Activated naive CD8-positive, alpha-beta T cell treated with anti-CD3 and anti-CD28 coated beads, Interleukin-2, amount 50 U/mL, for 24 hours (primary cell): ENCODE measurements around the gene DENND1C.
A peak's percentile ranks its signal among the peaks of the same experiment; 100 is the strongest.

Source experiments
- ATAC-seq: fragments of 150-1000 bp; cut with Tn5 transposase; one replicate; pipeline ENCODE4 v1.10.0; 2021
- DNase-seq: peaks from one replicate; pipeline ENCODE4 v3.0.0; 2021
- H3K27ac Mint-ChIP-seq: one replicate; pipeline ENCODE4 v1.8.0; 2021; ENCODE audit warnings: mild to moderate bottlenecking, mixed read lengths
- H3K27me3 Mint-ChIP-seq: one replicate; pipeline ENCODE4 v1.8.0; 2021; ENCODE audit warnings: mixed read lengths
- H3K36me3 Mint-ChIP-seq: one replicate; pipeline ENCODE4 v1.8.0; 2021; ENCODE audit warnings: low read depth, mixed read lengths
- H3K4me1 Mint-ChIP-seq: one replicate; pipeline ENCODE4 v1.8.0; 2021; ENCODE audit warnings: mixed read lengths
- H3K4me3 Mint-ChIP-seq: one replicate; pipeline ENCODE4 v1.8.0; 2021; ENCODE audit warnings: mild to moderate bottlenecking, moderate library complexity, mixed read lengths
- H3K9me3 Mint-ChIP-seq: one replicate; pipeline ENCODE4 v1.8.0; 2021; ENCODE audit warnings: mixed read lengths

DENND1C gene

DNA sequence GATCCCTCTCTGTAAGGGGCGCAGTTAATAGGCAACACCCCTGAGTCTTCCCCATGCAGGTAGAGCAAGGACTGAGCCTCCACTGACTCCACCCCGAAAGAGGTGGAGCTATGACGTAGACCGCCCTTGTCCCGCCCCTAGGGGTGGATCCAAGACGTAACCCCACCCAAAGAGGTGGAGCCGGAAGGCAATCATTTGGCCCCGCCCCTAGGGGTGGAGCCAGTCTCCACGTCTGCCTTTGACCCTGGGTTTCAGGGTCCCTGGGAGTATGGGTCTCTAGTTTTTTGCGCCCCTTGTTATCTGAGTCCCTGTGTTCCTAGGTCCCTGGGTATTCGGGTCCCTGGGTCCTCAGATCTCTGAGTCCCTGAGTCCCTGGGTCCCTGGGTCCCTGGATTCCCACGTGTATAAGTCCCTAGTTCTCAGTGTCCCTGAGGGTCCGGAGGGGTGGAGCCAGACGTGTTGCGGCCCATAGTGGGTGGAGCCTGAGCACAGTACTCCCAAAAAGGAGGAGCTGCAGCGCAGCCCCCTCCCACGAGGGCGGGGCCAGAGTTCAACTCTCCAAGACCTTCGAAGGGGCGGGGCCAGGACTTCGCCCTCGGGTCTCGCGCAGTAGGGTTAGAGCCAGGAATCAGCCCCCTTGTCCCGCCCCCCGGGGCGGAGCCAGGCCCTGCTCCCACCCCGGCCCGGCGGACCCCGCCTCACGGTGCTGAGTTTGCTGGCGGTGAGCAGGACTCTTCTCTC lies 5.3 kb downstream of the DENND1C start:
- Mint-ChIP-seq H3K36me3 (peaks cover 14% of the 10 kb centered on the region), H3K27me3 (no peaks in the 10 kb centered on the region)

DNA sequence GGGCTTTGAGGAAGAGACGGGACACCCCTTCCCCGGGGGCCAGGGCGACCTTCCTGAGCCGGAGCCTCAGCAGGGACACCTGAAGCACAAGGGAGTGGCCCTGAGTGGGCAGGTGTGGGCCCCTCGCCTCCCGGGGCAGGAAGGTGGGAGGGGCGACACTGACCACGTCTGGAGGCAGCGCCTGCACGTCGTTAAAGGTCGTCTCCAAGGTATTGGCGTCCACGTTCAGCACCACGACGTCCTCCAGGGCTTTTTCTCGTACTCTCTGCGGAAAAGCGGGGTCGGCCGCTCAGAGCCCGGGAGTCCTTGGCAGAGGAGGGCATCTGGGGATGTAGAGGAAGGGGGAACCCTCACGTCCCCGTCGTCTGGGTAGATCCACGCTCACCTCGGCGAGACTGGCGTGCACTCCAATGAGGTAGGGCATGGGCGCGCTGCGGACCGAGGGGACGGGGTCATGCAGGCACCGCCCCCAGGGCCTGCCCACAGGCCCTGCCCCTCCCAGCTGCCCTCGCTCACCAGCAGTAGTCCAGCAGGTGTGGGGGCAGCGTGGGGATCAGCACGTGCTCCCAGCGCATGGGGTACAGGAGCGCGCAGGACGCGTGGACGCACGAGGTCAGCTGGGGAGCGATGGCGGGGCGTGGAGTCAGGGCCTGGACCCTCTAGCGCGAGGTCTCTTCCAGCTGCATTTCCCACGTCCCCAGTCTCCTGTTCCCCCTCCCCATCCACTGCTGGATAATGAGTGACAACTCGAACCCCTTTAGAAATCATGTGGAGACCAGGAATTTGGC lies 6.1 kb downstream of the DENND1C start:
- Mint-ChIP-seq H3K4me1 (peaks cover 6% of the 10 kb centered on the region), H3K27ac (no peak overlapping the region), H3K4me3 (no peak overlapping the region), H3K9me3 (no peaks in the 10 kb centered on the region), H3K27me3 (no peaks in the 10 kb centered on the region), H3K36me3 (peaks cover 17% of the 10 kb centered on the region)
- no peak for ATAC-seq
- DNase-seq = no peak

More for the DNA sequence above, 5.3 kb downstream of the DENND1C start:
- H3K27ac Mint-ChIP-seq = no peak overlapping the region
- H3K9me3 Mint-ChIP-seq = no peaks in the 10 kb centered on the region
- H3K4me3 Mint-ChIP-seq = no peak overlapping the region
- peak; percentile 66 for ATAC-seq
- DNase-seq = peak; percentile 72
- H3K4me1 Mint-ChIP-seq = peaks cover 10% of the 10 kb centered on the region

DNA sequence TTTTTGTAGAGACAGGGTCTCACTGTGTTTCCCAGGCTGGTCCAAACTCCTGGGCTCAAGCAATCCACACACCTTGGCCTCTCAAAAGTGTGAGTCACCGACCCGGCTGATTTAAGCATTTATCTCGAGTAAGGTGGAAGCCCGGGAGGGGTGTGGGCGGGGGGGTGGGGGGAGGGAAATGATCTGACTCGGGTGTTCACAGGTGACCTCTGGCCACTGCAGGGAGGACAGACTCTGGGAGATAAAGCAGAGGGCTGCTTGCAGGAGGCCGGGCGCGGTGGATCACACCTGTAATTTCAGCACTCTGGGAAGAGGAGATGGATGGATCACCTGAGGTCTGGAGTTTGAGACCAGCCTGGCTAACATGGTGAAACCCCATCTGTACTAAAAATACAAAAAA lies 7.9 kb downstream of the DENND1C start:
- H3K4me1 Mint-ChIP-seq = no peaks in the 10 kb centered on the region
- H3K36me3 Mint-ChIP-seq = peaks cover 21% of the 10 kb centered on the region
- H3K4me3 Mint-ChIP-seq = no peak overlapping the region
- no peaks in the 10 kb centered on the region for H3K9me3 Mint-ChIP-seq
- H3K27ac Mint-ChIP-seq = no peak overlapping the region
- no peak for ATAC-seq
- DNase-seq = no peak
- H3K27me3 Mint-ChIP-seq = no peaks in the 10 kb centered on the region

DNA sequence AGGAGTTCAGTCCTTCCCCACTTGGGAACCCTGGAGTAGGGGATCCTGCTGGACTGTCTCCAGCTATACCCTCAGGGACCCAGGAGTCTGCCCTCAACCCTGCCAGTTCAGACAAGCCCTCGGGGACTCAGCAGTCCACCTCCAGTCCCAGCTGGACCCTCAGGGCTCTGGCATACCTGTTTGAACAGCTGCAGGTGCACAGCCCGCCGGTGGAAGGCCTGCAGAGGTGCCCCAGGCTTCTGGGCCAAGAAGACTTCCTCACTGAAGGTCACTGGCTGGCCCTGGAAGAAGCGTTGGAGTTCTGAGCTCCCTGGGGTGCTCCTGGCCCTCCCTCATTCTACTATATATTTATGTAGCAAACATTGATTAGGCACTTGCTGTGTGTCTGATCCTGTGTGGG lies 8.9 kb downstream of the DENND1C start:
- H3K36me3 Mint-ChIP-seq = peaks cover 24% of the 10 kb centered on the region
- ATAC-seq = no peak
- DNase-seq = no peak
- H3K4me3 Mint-ChIP-seq = no peak overlapping the region
- no peak overlapping the region for H3K27ac Mint-ChIP-seq
- no peaks in the 10 kb centered on the region for H3K27me3 Mint-ChIP-seq
- H3K9me3 Mint-ChIP-seq = no peaks in the 10 kb centered on the region
- H3K4me1 Mint-ChIP-seq = no peaks in the 10 kb centered on the region

DNA sequence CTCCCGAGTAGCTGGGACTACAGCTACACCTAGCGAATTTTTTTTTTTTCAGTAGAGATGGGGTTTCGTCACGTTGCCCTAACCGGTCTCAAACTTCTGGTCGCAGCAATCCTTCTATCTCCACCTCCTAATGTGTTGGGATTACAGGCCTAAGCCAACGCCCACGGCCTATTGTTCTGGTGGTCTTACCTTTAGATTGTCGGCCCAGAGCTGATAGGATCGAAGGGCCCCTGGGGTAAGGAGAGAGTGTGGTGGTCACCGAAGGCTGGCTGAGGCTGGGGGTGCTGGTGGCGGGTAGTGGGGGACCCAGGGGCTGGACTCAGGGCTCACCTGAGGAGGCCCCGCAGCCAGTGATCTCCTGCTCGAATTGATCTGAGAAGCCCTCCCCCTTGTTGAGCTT lies 10.5 kb downstream of the DENND1C start:
- no peaks in the 10 kb centered on the region for H3K27me3 Mint-ChIP-seq
- H3K27ac Mint-ChIP-seq = no peak overlapping the region
- no peak for ATAC-seq
- no peaks in the 10 kb centered on the region for H3K9me3 Mint-ChIP-seq
- DNase-seq = no peak
- peaks cover 24% of the 10 kb centered on the region for H3K36me3 Mint-ChIP-seq
- H3K4me3 Mint-ChIP-seq = no peak overlapping the region
- no peaks in the 10 kb centered on the region for H3K4me1 Mint-ChIP-seq

DNA sequence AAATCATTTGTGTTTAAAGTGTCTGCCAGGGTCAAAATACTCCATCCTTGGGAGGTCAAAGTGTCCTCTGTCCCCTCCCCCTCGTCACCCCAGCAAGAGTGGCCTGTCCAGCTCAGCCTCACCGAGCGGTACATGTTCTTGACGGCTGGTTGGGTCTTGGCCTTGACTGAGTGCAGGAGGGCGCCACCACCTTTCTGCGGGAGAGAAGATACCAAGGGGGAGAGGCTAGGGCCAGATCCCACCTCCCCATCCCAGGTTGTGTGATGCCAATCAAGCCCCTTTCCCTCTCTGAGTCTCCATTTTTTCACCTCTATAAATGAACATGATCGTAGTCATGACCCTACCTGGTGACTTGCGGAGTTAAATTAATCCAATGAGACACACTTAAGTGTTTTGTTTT lies 11.4 kb downstream of the DENND1C start:
- DNase-seq = no peak
- no peaks in the 10 kb centered on the region for H3K9me3 Mint-ChIP-seq
- ATAC-seq = no peak
- H3K4me1 Mint-ChIP-seq = no peaks in the 10 kb centered on the region
- H3K27me3 Mint-ChIP-seq = no peaks in the 10 kb centered on the region
- H3K4me3 Mint-ChIP-seq = no peak overlapping the region
- H3K27ac Mint-ChIP-seq = no peak overlapping the region
- peaks cover 21% of the 10 kb centered on the region for H3K36me3 Mint-ChIP-seq

DNA sequence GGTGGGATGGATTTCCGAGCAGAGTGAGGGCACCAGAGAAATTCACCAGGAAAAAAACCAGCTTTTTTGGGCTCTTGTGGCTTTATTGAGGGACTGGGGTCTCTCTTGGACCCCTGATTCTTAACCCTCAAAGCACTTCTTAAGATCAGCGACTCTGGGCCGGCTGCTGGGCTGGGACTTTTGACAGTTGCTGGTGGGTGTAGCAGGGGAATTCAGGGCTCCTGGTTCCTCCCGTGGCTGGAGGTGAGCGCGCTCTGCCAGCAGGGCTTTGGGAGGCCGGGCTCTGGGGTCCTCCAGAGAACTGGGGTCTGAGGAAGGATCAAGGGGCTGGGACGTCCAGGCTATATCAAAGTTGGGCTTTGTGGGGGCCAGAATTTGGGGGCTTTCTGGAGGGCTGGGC lies 14.2 kb downstream of the DENND1C start:
- Mint-ChIP-seq H3K9me3 (no peaks in the 10 kb centered on the region), H3K4me1 (no peaks in the 10 kb centered on the region), H3K27me3 (no peaks in the 10 kb centered on the region), H3K27ac (no peak overlapping the region), H3K36me3 (peaks cover 19% of the 10 kb centered on the region), H3K4me3 (no peak overlapping the region)
- DNase-seq (no peak), ATAC-seq (no peak)

DNA sequence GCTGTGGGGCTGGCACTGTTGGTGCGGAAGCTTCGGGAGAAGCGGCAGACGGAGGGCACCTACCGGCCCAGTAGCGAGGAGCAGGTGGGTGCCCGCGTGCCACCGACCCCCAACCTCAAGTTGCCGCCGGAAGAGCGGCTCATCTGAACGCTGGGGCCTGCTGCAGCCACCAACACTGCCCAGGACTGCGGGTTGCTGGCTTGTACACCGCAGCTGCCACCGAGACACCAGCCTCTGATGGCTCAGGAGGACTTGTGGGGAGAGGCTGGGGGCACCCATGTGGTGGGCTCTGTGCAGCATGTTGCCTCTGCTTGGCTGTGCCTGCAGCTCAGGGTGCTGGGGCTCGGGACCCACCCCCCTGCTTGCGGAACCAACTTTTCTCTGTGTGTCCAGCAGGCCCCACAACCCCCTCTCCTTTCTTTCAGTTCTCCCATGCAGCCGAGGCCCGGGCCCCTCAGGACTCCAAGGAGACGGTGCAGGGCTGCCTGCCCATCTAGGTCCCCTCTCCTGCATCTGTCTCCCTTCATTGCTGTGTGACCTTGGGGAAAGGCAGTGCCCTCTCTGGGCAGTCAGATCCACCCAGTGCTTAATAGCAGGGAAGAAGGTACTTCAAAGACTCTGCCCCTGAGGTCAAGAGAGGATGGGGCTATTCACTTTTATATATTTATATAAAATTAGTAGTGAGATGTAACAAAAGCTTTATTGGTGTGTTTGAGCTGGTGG lies 14.9 kb downstream of the DENND1C start:
- Mint-ChIP-seq H3K27me3 (no peaks in the 10 kb centered on the region), H3K4me3 (no peak overlapping the region), H3K36me3 (peaks cover 17% of the 10 kb centered on the region), H3K27ac (no peak overlapping the region), H3K9me3 (no peaks in the 10 kb centered on the region), H3K4me1 (no peaks in the 10 kb centered on the region)
- ATAC-seq = no peak
- DNase-seq = no peak

DNA sequence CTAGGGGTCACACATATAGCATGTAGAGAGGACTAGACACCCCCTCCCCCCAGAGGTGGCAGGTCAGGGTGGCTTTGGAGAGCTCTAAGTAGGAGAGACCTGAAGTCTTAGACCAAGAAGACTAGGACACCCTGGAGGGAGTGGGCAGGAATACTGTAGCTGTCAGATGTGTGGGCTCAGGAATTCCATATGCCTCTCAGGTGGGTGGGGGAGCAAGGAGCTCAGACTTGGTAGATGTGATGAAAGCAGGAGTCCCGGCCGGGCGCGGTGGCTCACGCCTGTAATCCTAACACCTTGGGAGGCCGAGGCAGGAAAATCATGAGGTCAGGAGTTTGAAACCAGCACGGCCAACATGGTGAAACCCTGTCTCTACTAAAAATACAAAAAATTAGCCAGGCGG lies 15.9 kb downstream of the DENND1C start:
- no peaks in the 10 kb centered on the region for H3K4me1 Mint-ChIP-seq
- H3K9me3 Mint-ChIP-seq = no peaks in the 10 kb centered on the region
- no peak overlapping the region for H3K4me3 Mint-ChIP-seq
- ATAC-seq (no peak), DNase-seq (no peak)
- H3K27ac Mint-ChIP-seq = no peak overlapping the region
- H3K27me3 Mint-ChIP-seq = no peaks in the 10 kb centered on the region
- H3K36me3 Mint-ChIP-seq = peaks cover 13% of the 10 kb centered on the region

DNA sequence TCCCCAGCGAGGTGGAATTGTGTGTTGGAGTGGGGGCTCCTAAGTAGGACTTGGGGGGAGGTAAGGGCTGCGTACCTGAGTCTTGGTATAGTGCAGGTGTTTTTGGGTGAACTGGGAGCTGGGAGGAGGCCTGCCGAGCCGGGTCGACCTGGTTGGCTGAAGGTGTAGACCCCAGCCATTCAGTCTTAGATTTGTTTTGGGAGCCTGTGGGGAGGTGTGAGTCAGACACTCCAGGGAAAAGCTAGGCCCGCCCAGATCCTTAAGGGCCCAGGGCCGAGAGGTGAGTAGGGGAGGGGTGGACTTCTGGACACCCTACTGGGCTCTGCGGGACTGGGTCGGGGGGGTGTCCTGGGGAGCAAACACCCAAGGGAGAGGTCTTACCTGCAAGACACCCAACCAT lies 16.6 kb downstream of the DENND1C start:
- no peaks in the 10 kb centered on the region for H3K27me3 Mint-ChIP-seq

DNA sequence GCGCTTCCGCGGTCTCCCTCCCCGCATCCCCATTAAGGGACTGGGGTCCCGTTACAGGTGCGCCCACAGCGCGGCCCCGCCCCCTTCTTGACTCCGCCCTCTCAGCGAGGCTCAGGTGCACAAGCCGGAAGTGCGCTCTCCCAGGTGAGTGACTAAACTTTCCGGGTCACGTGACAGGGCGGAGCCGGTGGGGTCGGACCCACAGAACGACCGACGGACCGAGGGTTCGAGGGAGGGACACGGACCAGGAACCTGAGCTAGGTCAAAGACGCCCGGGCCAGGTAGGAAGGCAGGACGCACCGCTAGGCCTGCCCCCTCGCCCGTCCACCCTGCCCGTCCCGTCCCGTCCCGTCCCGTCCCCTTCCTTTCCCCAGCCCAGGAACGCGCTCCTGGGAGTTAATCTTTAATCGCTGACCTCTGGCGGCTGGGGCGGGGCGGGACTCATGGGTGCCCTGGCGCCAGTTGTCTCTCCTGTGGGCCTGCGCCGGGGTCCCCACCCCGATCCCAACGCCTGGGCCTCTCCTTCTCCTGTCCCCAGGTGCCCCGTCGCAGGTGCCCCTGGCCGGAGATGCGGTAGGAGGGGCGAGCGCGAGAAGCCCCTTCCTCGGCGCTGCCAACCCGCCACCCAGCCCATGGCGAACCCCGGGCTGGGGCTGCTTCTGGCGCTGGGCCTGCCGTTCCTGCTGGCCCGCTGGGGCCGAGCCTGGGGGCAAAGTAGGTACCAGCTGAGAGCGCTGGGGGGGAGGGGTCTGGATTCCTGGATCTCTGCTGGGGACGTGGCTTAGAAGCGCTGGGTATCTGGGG lies 17.3 kb downstream of the DENND1C start, which contains the start of gene CRB3:
CRB3 (plus strand) TSS at position 202 of the 804 bp plus-strand sequence; CDS start at position 633, 431 bp downstream.
- H3K4me3 Mint-ChIP-seq = peak within 1 kb of the TSS; percentile 14
- H3K4me1 Mint-ChIP-seq = peaks cover 7% of the 10 kb centered on the region
- H3K9me3 Mint-ChIP-seq = no peaks in the 10 kb centered on the region
- no peak within 1 kb of the TSS for H3K27ac Mint-ChIP-seq
- DNase-seq = peak; percentile 29
- no peak for ATAC-seq
- no peaks in the 10 kb centered on the region for H3K27me3 Mint-ChIP-seq
- H3K36me3 Mint-ChIP-seq = peaks cover 5% of the 10 kb centered on the region

More for the DNA sequence above, 16.6 kb downstream of the DENND1C start:
- no peak overlapping the region for H3K27ac Mint-ChIP-seq
- peaks cover 4% of the 10 kb centered on the region for H3K4me1 Mint-ChIP-seq
- H3K36me3 Mint-ChIP-seq = peaks cover 9% of the 10 kb centered on the region
- no peak overlapping the region for H3K4me3 Mint-ChIP-seq
- ATAC-seq (no peak), DNase-seq (no peak)
- H3K9me3 Mint-ChIP-seq = no peaks in the 10 kb centered on the region

DNA sequence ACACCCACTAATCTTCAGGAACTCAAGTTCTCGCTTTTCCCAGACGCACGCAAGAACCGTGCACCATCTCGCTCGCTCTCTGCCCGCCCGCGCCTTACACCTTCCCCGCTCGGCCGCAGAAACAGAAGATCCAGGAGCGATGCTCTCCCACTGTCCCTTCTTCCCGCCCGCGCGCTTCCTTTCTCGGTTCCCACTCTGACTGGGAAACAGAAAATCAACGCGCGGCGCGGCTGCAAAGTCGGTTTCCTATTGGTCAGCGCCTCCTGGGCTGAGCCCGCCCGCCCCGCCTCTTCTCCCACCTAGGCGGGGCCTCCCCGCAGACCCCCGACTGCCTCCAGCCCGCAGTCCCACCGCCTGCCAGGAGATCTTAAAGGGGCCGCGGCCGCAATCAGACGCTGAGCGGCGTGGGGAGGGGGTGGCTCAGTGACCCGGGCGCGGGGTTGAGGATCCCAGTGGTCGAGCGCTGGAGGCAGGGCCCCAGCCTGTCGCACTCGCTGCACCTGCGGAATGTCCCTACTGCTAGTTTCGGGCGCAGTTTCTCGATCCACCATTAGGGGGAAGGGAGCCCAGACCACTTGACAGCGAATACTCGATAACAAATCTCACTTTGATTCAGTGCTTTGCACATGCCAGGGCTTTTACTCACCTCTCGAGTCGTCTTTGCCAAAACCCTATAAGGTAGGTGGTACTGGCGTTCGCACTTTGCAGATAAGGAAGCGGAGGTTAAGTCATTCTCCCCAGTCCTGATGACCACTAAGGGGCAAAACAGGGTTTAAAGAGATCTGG lies 21.3 kb downstream of the DENND1C start:
- Mint-ChIP-seq H3K36me3 (peaks cover 4% of the 10 kb centered on the region), H3K4me3 (peak overlapping the region; percentile 89), H3K9me3 (peaks cover 2% of the 10 kb centered on the region), H3K27me3 (no peaks in the 10 kb centered on the region), H3K27ac (peak overlapping the region; percentile 87), H3K4me1 (peaks cover 18% of the 10 kb centered on the region)
- ATAC-seq (peak; percentile 87), DNase-seq (peak; percentile 98)

DNA sequence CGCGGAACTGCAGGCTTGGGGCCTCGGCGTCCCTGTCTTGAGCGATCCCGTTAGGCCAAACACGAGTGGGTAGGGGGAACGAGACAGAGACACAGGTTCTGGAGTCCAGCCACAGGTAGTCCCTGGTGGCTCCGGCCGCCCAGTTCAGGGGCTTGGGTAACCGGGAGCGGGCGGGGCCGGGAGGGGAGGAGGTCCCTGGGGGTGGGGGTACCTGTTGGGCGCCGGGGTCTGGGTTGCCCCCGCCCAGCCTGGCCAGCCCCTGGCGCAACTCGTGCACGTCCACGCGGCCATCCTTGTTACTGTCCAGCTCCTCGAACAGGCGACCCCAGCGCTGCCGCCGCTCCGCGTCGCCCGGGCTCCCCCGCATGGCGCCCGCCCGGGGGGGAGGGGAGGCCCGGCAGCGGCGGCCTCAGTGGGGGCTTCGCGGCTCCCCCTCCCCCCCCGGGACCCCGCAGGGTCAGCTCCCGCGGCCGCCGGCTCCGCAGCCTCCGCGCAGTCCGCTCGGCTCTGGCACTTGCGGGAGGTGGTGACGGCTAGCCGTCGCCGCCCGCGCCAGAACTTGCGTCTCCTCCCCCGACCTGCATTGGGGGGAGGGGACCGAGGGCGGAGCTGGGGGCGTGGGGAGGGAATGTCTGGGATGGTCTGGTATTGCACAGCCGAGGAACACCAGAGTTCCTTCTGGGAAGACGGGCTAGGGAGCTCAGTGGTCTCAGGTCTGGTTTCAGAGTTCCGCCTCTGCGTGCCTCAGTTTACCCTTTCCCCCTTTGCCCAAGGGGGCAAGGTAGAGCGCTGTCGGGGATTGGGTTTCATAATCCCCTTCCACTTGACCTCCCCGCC lies 22.1 kb downstream of the DENND1C start, which contains the start of gene SLC25A23:
SLC25A23 (minus strand) TSS at position 531 of the 837 bp plus-strand sequence; CDS start at position 367, 164 bp downstream.
- H3K9me3 Mint-ChIP-seq = peaks cover 9% of the 10 kb centered on the region
- H3K27me3 Mint-ChIP-seq = no peaks in the 10 kb centered on the region
- peak within 1 kb of the TSS; percentile 87 for H3K27ac Mint-ChIP-seq
- peaks cover 12% of the 10 kb centered on the region for H3K36me3 Mint-ChIP-seq
- DNase-seq (peak; percentile 69), ATAC-seq (peak; percentile 26)
- H3K4me3 Mint-ChIP-seq = peak within 1 kb of the TSS; percentile 89
- peaks cover 18% of the 10 kb centered on the region for H3K4me1 Mint-ChIP-seq
